NCI-H1694 (cell line): ENCODE results near the gene AGAP2.
"Not testable (repeated sequence)": the region's sequence is repeated elsewhere in the genome, so short reads cannot be mapped to it uniquely, and the experiment has no call there.

Experiments
- DNase-seq: peaks from one replicate; lab custom pipeline; 2025; lab: John Stamatoyannopoulos, UW

The AGAP2 gene

DNA sequence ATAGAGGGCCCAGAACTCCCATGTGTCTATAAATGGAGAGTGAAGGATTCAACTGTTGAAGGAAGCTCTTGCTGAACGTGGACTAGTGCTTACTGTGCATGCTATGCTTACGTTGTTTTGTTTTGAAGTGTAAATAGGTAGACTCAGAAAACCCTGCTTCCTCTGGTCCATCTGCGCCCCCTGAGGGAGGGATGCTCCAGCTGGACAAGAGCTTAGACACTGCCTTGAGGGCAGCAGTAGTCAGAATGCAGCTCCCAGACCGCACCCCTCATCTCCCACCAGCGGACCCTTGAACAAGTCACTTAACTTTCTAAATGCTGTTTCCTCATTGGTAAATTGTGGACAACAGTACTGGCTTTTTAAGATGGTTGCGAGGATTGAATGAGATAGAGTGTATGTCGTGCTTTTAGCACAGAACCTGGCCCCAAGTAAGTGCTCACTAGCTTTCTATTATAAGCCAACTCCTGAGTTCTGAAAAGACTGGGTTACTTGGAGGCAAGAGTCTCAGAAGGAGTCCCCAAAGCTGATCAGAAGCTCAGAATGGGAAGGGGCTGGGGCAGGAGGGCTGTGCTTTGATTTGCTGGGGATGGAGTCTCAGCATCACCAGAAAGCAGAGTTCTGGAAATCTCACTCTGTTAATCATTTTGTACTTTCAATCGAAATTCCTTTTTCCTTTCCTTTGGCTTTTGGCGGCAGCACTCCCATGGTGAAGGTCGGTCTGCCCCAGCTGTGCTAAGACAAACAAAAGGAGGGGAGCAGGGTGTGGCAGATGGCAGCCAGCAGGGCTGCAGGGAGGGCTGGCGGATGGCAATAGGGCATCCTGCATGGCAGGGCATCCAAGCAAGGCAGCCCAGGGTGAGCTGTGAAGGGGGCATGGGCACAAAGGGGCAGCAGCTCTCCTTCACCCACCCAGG is 15.6 kb downstream of the AGAP2 start:
- peak; percentile 30 for DNase-seq

DNA sequence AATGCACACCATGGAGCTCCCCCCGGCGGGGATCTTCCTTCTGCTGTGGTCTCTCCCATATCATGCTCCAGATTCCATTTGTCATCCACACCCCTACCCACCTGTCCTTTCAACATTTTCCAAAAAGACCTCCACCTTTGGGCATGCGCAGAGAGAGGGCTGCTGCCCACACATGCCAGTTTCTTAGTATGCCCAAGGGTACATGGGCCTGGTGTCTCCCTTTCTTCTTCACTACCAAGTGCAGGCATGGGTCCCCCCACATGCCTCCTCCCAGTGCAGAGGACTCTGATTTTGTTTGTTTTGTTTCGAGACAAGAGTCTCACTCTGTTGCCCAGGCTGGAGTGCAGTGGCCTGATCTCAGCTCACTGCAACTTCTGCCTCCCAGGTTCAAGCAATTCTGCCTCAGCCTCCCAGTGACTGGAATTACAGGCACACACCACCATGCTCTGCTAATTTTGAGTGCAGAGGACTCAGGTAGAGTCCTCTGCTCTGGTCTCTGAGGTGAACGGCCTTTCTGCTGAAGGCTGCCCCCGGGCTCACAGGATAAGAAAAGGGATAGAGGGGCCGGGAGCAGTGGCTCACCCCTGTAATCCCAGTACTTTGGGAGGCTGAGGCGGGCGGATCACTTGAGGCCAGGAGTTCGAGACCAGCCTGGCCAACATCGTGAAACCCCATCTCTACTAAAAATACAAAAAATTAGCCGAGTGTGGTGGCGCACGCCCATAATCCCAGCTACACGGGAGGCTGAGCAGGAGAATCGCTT is 16.5 kb downstream of the AGAP2 start:
- DNase-seq = not testable (repeated sequence)

DNA sequence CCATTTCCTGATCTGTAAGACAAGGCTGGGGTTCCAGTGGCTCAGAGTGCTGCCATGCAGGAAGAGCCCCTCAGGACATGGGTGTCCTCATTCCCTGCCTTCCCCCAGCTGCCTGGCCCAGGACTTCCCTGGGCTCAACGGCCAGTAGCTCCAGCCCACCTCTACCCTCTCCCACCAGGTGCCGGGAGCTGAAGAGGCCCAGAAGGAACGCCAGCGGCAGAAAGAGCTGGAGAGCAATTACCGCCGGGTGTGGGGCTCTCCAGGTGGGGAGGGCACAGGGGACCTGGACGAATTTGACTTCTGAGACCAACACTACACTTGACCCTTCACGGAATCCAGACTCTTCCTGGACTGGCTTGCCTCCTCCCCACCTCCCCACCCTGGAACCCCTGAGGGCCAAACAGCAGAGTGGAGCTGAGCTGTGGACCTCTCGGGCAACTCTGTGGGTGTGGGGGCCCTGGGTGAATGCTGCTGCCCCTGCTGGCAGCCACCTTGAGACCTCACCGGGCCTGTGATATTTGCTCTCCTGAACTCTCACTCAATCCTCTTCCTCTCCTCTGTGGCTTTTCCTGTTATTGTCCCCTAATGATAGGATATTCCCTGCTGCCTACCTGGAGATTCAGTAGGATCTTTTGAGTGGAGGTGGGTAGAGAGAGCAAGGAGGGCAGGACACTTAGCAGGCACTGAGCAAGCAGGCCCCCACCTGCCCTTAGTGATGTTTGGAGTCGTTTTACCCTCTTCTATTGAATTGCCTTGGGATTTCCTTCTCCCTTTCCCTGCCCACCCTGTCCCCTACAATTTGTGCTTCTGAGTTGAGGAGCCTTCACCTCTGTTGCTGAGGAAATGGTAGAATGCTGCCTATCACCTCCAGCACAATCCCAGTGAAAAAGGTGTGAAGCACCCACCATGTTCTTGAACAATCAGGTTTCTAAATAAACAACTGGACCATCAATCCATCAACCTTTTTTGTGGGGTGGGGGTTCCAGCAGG is 17.6 kb downstream of the AGAP2 start:
- no peak for DNase-seq

DNA sequence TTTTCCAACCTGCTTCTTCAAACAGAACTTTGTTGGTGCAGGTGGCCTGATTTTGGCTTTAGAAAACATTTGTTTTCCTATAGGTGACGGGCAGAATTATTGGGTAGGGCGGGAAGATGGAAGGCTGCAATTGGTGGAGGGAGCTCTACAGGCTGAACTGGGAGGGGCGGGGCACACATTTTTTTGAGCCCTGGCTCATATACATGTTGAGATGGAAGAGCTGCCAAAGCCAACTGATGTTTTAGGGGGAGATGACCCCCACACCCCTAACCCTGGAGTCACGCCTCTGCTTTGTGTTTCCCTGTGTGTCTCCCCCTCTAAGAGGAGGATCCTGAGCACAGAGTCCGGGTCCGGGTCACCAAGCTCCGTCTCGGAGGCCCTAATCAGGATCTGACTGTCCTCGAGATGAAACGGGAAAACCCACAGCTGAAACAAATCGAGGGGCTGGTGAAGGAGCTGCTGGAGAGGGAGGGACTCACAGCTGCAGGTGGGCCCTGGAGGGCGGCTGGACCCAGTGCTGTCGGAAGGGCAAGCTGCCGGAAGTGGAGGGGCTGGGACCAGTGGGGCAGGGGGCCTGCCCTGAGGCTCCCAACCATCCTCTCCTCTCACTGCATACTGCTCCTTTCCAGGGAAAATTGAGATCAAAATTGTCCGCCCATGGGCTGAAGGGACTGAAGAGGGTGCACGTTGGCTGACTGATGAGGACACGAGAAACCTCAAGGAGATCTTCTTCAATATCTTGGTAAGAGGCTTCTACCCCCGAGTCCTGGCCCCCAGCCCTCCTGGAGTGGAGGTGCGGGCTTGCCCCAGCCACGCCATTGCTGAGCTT is 18.6 kb downstream of the AGAP2 start:
- DNase-seq = no peak

DNA sequence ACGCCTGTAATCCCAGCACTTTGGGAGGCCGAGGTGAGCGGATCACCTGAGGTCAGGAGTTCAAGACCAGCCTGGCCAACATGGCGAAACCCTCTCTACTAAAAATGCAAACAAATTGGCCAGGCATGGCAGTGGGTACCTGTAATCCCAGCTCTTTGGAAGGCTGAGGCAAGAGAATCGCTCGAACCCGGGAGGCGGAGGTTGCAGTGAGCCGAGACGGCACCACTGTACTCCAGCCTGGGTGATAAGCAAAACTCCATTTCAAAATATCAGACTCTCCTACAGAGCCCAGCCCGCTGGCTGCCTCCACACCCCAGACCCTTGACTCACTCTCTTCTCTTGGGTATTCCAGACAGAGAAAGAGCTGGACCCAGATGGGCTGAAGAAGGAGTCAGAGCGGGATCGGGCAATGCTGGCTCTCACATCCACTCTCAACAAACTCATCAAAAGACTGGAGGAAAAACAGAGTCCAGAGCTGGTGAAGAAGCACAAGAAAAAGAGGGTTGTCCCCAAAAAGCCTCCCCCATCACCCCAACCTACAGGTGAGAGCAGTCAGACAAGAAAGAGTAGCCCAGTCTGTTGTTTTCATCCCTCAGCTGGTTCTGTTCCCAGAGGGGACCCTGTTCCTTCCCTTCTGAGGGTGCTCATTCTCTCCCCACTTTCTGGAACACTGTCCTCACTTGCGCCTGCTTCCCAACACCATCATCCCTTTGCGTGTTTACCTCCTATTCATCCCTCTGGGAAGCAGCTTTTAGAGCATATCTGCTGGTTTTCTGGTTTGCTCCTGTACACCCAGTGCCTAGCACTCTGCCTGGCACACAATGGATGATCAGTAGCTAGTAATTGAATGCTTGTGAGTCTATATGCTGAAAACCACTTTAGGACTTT is 19.7 kb downstream of the AGAP2 start:
- DNase-seq = no peak

DNA sequence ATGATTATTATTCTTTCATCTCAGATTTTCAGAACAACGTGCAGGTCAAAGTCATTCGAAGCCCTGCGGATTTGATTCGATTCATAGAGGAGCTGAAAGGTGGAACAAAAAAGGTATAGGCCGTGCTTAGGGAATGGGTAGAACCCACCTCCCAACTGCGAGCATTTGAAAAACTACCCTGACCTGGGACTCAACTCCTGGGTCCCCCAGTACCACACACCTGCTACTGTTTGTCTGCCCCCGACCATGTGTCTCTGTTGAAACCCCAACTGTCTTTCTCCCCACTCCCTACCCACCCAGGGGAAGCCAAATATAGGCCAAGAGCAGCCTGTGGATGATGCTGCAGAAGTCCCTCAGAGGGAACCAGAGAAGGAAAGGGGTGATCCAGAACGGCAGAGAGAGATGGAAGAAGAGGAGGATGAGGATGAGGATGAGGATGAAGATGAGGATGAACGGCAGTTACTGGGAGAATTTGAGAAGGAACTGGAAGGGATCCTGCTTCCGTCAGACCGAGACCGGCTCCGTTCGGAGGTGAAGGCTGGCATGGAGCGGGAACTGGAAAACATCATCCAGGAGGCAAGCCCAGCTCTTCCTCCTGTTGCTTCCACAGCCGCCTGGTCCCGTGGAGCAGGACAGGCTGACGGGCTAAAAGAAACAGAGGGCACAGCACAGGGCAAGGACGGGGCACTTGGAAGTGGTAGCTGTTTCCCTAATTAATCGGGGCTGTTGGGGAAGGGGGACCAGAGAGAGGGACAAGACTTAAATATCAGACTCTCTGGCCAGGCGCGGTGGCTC is 20.5 kb downstream of the AGAP2 start:
- no peak for DNase-seq

DNA sequence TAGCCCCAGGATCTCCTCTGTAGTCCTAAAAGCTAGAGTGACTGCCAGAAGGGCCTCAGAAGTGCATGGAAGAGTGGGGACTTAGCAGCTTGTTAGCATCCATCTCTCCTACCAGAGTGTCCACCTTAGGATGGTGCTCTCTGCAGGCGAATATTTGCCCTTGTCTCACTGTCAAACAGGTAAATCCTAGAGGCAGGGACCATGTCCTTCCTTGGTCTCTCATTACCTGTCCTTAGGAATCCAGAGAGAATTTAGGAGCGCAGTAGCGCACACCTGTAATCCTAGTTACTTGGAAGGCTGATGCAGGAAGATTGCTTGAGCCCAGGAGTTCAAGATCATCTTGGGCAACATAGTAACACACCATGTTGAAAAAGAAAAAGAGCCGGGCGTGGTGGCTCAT is 21.4 kb downstream of the AGAP2 start:
- DNase-seq = no peak

DNA sequence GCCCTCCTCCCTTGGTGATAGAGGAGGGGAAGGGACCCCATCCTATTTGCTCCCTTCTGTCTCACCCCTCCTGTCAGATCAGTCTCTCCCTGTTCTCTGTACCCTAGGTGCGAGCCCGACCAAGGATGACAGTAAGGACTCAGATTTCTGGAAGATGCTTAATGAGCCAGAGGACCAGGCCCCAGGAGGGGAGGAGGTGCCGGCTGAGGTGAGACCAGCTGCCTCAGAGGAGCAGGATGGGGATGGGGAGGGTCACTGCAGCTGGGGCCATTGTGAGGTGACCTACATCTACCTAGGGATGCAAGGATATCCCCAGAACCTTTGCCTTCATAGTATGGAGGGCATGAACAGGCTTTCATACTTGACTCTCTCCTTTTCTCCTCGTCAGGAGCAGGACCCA is 22.2 kb downstream of the AGAP2 start:
- no peak for DNase-seq

DNA sequence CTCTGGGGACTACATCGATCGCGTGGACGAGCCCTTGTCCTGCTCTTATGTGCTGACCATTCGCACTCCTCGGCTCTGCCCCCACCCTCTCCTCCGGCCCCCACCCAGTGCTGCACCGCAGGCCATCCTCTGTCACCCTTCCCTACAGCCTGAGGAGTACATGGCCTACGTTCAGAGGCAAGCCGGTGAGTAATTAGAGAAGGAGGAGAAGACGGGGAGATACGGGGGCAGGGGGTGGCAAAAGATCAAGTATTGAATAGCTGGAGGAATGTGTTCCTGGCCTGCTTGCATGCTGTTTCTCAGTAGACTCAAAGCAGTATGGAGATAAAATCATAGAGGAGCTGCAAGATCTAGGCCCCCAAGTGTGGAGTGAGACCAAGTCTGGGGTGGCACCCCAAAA is 22.8 kb downstream of the AGAP2 start:
- DNase-seq = no peak

DNA sequence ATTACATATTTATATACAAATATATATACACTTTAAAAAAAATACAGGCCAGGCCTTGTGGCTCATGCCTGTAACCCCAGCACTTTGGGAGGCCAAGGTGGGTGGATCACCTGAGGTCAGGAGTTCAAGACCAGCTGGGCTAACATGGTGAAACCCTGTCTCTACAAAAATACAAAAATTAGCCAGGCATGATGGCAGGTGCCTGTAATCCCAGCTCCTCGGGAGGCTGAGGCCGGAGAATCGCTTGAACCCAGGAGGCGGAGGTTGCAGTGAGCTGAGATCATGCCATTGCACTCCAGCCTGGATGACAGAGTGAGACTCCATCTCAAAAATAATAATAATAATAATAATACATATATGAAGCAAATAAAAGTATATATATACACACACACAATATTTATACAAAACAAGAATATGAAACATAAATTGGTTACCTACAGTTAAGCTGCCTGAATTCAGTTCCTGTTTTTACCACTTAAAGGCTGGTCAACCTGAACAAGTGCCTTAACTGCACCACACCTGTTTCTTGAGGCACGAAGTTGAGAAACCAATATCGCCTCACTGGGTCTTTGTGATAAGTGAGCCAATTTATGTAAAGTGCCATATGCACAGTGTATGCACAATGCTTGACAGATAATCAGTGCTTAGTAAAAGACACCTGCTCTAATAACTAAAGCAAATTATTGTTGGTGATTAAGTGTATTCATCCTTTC is 23.4 kb downstream of the AGAP2 start:
- DNase-seq = not testable (repeated sequence)

DNA sequence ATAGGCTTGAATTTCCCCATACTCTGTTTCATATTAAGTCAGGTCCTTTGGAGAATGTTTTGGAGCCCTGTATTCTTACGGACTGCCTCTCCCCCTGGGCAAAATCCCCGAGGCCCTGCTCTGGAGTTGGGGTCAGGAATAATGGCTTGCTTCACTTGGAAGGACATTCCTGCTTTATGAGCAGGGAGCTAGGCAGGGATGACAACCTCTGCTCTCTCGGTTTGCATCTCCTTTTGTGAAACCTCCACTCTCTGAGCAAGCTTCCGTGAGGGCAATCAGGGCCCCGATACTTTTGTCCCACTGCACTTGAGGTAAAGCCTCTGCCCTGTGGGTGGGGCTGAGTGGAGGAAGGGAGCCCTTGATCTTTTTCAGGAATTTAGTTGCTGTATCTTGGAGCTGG is 25.3 kb downstream of the AGAP2 start:
- no peak for DNase-seq

DNA sequence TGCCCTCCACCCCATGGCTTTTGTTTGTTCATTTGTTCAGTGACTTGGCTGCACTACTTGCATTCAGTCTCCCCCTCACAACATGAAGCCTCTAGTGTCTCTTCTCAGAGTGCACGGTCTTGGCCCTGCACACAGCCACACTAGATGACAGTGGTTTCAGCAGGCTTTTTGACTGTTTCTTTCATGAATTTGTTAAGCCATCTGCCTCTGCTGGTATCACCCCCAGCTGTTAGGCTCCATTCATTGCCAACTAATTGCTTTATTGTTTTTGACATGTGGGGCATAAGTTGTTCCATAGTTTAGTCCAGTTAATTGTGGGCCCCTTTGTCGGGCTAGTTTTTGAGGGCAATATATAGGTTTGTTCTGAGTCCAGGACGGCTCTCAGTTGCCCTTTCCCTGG is 25.8 kb downstream of the AGAP2 start:
- peak; percentile 53 for DNase-seq

DNA sequence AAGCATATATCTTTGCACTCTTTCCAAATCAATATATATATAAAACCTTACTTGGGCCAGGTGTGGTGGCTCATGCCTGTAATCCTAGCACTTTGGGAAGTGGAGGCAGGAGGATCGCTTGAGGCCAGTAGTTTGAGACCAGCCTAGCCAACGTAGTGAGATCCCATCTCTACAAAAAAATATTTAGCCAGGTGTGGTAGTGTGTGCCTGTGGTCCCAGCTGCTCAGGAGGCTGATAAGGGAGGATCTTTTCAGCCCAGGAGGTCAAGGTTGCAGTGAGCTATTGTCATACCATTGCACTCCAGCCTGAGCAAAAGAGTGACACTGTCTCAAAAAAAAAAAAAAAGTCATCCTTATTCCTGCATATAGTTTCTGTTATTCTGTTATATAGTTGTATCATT is 30.2 kb downstream of the AGAP2 start:
- no peak for DNase-seq

DNA sequence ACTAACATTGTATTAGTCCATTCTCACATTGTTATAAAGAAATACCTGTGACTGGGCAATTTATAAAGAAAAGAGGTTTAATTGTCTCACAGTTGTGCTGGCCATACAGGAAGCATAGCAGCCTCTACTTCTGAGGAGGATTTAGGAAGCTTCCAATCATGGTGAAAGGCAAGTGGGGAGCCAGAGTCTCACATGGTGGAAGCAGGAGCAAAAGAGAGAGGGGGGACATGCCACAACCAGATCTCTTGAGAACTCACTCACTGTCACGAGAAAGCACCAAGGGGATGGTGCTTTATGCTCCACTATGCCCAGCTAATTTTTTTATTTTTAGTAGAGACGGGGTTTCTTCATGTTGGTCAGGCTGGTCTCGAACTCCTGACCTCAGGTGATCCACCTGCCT is 31.3 kb downstream of the AGAP2 start:
- DNase-seq = no peak

DNA sequence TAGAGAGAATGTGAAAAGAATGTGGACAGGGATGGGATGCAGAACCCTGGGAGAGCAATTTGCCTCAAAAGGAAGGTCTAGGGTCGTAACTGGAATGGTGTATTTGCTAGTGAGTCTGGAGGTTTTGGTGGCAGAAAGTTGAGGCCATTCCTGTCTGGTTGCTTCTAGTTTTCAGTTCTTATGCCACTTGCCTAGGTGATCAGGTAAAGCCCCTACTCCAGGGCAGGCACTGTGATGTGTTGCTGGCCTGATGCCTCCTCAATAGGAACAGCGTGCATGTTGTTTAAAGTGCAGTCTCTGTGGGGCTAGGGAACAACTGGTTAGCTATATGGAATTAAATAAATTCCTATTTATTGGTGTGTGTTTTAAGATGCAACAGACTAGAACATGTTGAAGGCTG is 38.2 kb downstream of the AGAP2 start:
- DNase-seq = peak; percentile 11

DNA sequence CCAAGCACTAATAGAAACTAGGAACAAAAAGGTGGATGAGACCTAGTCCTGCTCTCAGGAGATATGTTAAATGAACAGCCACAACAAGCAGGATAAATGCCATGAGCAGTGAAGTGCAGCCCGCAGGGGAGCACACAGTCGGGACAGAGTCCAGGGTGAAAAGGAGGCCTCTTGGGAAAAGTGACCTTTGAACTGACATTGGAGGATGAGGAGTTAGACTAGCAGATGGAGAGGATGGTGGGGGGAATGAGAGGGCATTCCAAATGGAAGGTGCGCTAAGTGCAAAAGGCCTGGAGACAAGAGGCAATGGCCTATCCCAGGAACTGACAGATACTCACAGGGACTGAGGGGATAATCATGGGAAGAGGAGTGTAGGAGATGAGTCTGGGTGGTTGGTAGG is 40.1 kb downstream of the AGAP2 start:
- no peak for DNase-seq

DNA sequence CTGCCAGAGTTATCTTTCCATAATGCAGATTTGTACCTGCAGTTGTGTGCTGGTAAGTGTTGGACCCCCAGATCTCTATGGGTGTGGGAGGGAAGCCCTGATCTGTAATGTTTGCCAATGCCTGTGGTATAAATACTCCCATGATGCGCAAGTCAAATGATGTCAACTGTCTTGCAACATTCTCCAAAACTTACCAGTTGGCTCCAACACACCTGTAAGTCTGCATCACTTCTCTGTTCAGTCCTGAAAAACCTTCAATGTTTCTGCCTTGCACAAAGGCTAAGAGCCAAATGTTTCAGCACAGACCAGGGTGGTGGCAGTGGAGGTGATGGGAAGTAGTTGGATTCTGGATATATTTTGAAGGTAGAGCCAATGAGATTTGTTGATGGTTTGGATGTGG is 41.5 kb downstream of the AGAP2 start:
- no peak for DNase-seq

DNA sequence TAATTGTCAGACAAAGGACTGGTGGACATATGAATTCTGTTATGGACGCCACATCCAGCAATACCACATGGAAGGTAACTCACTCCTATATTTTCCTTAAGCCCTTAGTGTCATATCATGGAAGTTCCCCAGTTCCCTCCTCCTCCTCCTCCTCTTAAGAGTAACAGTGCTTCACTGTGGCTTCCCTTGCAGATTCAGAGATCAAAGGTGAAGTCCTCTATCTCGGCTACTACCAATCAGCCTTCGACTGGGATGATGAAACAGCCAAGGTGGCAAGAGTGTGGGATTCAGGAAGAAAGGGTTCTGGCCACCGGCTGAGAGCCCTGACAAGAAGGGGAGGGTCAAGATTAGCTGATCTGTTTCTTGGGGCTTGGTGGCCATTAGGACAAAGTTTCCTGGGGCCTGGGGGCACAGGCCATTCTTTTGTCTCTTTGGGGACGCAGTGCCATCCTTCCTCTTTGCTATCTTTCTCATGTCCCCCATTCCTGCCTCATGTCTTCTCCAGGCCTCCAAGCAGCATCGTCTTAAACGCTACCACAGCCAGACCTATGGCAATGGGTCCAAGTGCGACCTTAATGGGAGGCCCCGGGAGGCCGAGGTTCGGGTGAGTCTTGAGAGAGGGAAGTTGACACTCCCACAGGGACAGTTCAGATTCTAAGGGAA is 42.6 kb downstream of the AGAP2 start:
- DNase-seq = no peak
